Parathyroid adenoma (tissue), 2 donors: Measurements from ENCODE around the gene KIF14.

Experiments used
- H2AFZ ChIP-seq: fragments of 300-600 bp; sonication (generic); one replicate; pipeline ENCODE4 v1.7.0; 2017; ENCODE audit warnings: antibody characterized with exemption, mild to moderate bottlenecking
- H3K27ac ChIP-seq: fragments of 300-600 bp; sonication (generic); one replicate; pipeline ENCODE4 v1.7.0; 2017
- H3K27me3 ChIP-seq: fragments of 300-600 bp; sonication (generic); one replicate; pipeline ENCODE4 v1.7.0; 2017; ENCODE audit warnings: low read length; ENCODE audit not compliant: control insufficient read depth, insufficient read depth
- H3K36me3 ChIP-seq: fragments of 300-600 bp; sonication (generic); one replicate; pipeline ENCODE4 v1.7.0; 2017; ENCODE audit warnings: low read length; ENCODE audit not compliant: control insufficient read depth, insufficient read depth
- H3K4me1 ChIP-seq: fragments of 300-600 bp; sonication (generic); one replicate; pipeline ENCODE4 v1.7.0; 2017; ENCODE audit warnings: control low read depth
- H3K4me2 ChIP-seq: fragments of 300-600 bp; sonication (generic); one replicate; pipeline ENCODE4 v1.7.0; 2017; ENCODE audit warnings: low read length
- H3K4me3 ChIP-seq: fragments of 300-600 bp; sonication (generic); one replicate; pipeline ENCODE4 v1.7.0; 2017; ENCODE audit warnings: low read depth, low read length
- H3K79me2 ChIP-seq: fragments of 300-600 bp; sonication (generic); one replicate; pipeline ENCODE4 v1.7.0; 2017; ENCODE audit warnings: control low read depth
- H3K9ac ChIP-seq: fragments of 300-600 bp; sonication (generic); one replicate; pipeline ENCODE4 v1.7.0; 2017; ENCODE audit warnings: mild to moderate bottlenecking
- H3K9me3 ChIP-seq: fragments of 300-600 bp; sonication (generic); one replicate; pipeline ENCODE4 v1.7.0; 2017; ENCODE audit warnings: low read length; ENCODE audit not compliant: control insufficient read depth
- CTCF ChIP-seq: fragments of 300-600 bp; sonication (generic); IDR thresholded peaks from one replicate; pipeline ENCODE4 v1.7.0; 2017; ENCODE audit warnings: antibody characterized with exemption, mild to moderate bottlenecking
- donor health status: primary hyperparathyroidism.

Gene KIF14

GRCh38 chr1:200619894-200620272 is 668 bp downstream of the KIF14 start:
- no peak for TF ChIP-seq CTCF
- Histone ChIP-seq H3K4me2 (peak overlapping the region; percentile 57), H3K9me3 (no peaks in the 10 kb centered on the region), H3K27ac (no peak overlapping the region), H3K4me1 (no peaks in the 10 kb centered on the region), H3K9ac (no peak overlapping the region), H3K79me2 (no peaks in the 10 kb centered on the region), H2AFZ (peak overlapping the region; percentile 93), H3K4me3 (no peak overlapping the region), H3K27me3 (no peaks in the 10 kb centered on the region), H3K36me3 (no peaks in the 10 kb centered on the region)

GRCh38 chr1:200610846-200611245 is 9.7 kb downstream of the KIF14 start:
- H3K27ac ChIP-seq = no peak overlapping the region
- H3K27me3 ChIP-seq = no peaks in the 10 kb centered on the region
- H3K9me3 ChIP-seq = no peaks in the 10 kb centered on the region
- no peak overlapping the region for H3K9ac ChIP-seq
- no peak overlapping the region for H3K4me2 ChIP-seq
- H2AFZ ChIP-seq = no peak overlapping the region
- TF ChIP-seq CTCF = no peak
- no peaks in the 10 kb centered on the region for H3K79me2 ChIP-seq
- no peaks in the 10 kb centered on the region for H3K36me3 ChIP-seq
- no peak overlapping the region for H3K4me3 ChIP-seq
- no peaks in the 10 kb centered on the region for H3K4me1 ChIP-seq

- no peaks in the 10 kb centered on the region for H3K9me3 ChIP-seq
- no peak overlapping the region for H3K9ac ChIP-seq
- H3K79me2 ChIP-seq = no peaks in the 10 kb centered on the region
- no peak overlapping the region for H3K4me3 ChIP-seq
- H3K36me3 ChIP-seq = no peaks in the 10 kb centered on the region
- TF ChIP-seq CTCF = no peak
- H3K27ac ChIP-seq = no peak overlapping the region
- no peak overlapping the region for H2AFZ ChIP-seq
- H3K27me3 ChIP-seq = no peaks in the 10 kb centered on the region
- H3K4me2 ChIP-seq = no peak overlapping the region
- H3K4me1 ChIP-seq = no peaks in the 10 kb centered on the region
Measured at GRCh38 chr1:200602632-200603031, 17.9 kb downstream of the KIF14 start.

- no peaks in the 10 kb centered on the region for H3K27me3 ChIP-seq
- H3K9ac ChIP-seq = no peak overlapping the region
- no peaks in the 10 kb centered on the region for H3K9me3 ChIP-seq
- H3K4me1 ChIP-seq = peaks cover 3% of the 10 kb centered on the region
- no peaks in the 10 kb centered on the region for H3K79me2 ChIP-seq
- H3K36me3 ChIP-seq = no peaks in the 10 kb centered on the region
- H2AFZ ChIP-seq = no peak overlapping the region
- TF ChIP-seq CTCF = no peak
- H3K27ac ChIP-seq = no peak overlapping the region
- no peak overlapping the region for H3K4me2 ChIP-seq
- H3K4me3 ChIP-seq = no peak overlapping the region
Measured at GRCh38 chr1:200590001-200590400, 30.6 kb downstream of the KIF14 start.

- Histone ChIP-seq H3K4me1 (peaks cover 3% of the 10 kb centered on the region), H3K27ac (no peak overlapping the region), H3K4me2 (no peak overlapping the region), H3K4me3 (no peak overlapping the region), H3K79me2 (no peaks in the 10 kb centered on the region), H3K9me3 (no peaks in the 10 kb centered on the region), H3K27me3 (no peaks in the 10 kb centered on the region), H2AFZ (no peak overlapping the region), H3K36me3 (no peaks in the 10 kb centered on the region), H3K9ac (no peak overlapping the region)
- TF ChIP-seq CTCF = no peak
Measured at GRCh38 chr1:200588698-200589097, 31.9 kb downstream of the KIF14 start.
